SK-N-SH (cell line): ENCODE data around the gene TEX101.

ENCODE experiments used
- FOXJ3 ChIP-seq: sonication (generic); formaldehyde crosslinking; IDR thresholded peaks from 2 replicates; pipeline ENCODE4 v1.5.1; 2020; ENCODE audit warnings: mild to moderate bottlenecking, missing genetic modification reagents
- GATA2 ChIP-seq: sonication (generic); formaldehyde crosslinking; IDR thresholded peaks from 2 replicates; pipeline ENCODE4 v1.5.0; 2020; ENCODE audit warnings: mild to moderate bottlenecking, missing genetic modification reagents
- JUND ChIP-seq: IDR thresholded peaks from 2 replicates; pipeline ENCODE4 v1.4.0; 2012
- MXI1 ChIP-seq: IDR thresholded peaks from 2 replicates; pipeline ENCODE4 v1.6.1; 2012; ENCODE audit warnings: mild to moderate bottlenecking, low read depth, low read length, improper control_type of control experiment
- POLR2AphosphoS5 ChIP-seq: IDR thresholded peaks from 2 replicates; pipeline ENCODE4 v1.6.1; 2012; ENCODE audit warnings: low read depth, low read length
- TEAD4 ChIP-seq: IDR thresholded peaks from 2 replicates; pipeline ENCODE4 v1.4.0; 2012; ENCODE audit warnings: mild to moderate bottlenecking, borderline replicate concordance; ENCODE audit not compliant: insufficient read depth
- TF ChIP-seq, protein P1 (sequence below): fragments of 200-600 bp; sonication (generic); IDR thresholded peaks from 2 replicates; pipeline ENCODE4 v1.6.1; 2017; ENCODE audit warnings: antibody characterized with exemption, mild to moderate bottlenecking, moderate library complexity

DNA sequence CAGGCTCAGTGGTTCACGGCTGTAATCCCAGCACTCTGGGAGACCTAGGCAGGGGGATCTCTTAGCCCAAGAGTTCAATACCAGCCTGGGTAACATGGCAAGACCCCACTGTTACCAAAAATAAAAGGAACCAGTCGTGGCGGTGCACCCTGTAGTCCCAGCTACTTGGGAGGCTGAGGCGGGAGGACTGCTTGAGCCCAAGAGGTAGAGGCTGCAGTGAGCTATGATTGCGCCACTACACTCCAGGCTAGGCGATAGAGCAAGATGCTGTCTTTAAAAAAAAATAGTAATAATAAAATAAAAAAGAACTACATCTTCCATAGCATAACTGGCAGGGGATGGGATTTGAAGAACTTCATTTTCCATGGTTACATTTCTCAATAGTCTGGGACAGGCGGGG, 47.7 kb downstream of the TEX101 start:
- TF ChIP-seq JUND (no peak), MXI1 (no peak), POLR2AphosphoS5 (no peak), TEAD4 (no peak), FOXJ3 (CRISPR knock-in tag) (no peak), GATA2 (CRISPR knock-in tag) (no peak)
- TF ChIP-seq, protein P1, sequence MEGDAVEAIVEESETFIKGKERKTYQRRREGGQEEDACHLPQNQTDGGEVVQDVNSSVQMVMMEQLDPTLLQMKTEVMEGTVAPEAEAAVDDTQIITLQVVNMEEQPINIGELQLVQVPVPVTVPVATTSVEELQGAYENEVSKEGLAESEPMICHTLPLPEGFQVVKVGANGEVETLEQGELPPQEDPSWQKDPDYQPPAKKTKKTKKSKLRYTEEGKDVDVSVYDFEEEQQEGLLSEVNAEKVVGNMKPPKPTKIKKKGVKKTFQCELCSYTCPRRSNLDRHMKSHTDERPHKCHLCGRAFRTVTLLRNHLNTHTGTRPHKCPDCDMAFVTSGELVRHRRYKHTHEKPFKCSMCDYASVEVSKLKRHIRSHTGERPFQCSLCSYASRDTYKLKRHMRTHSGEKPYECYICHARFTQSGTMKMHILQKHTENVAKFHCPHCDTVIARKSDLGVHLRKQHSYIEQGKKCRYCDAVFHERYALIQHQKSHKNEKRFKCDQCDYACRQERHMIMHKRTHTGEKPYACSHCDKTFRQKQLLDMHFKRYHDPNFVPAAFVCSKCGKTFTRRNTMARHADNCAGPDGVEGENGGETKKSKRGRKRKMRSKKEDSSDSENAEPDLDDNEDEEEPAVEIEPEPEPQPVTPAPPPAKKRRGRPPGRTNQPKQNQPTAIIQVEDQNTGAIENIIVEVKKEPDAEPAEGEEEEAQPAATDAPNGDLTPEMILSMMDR: no peak
